H9 (cell line): ENCODE data around the gene CKS1B. TPM values are rescaled to one million over a fixed set of nuclear protein-coding genes. Genes with fewer than 3 reads are reported as not detected.

Source experiments
- DNase-seq: peaks from one replicate; pipeline ENCODE4 v3.0.0-alpha.2; 2017
- H2AFZ ChIP-seq: one replicate; pipeline ENCODE4 v1.6.1; 2013; ENCODE audit warnings: mild to moderate bottlenecking, low read length, control low read depth, moderate library complexity
- H2AK5ac ChIP-seq: 2 replicates; pipeline ENCODE4 v1.6.1; 2013; ENCODE audit warnings: low read length, control low read depth, mixed read lengths; ENCODE audit not compliant: insufficient read length
- H2BK120ac ChIP-seq: one replicate; pipeline ENCODE4 v1.6.1; 2013; ENCODE audit warnings: low read depth, mild to moderate bottlenecking, low read length, control low read depth, inconsistent platforms; ENCODE audit not compliant: poor library complexity, severe bottlenecking
- H2BK12ac ChIP-seq: 2 replicates; pipeline ENCODE4 v1.6.1; 2013; ENCODE audit warnings: low read length, control low read depth, mixed read lengths, low read depth; ENCODE audit not compliant: insufficient read length
- H2BK15ac ChIP-seq: 2 replicates; pipeline ENCODE4 v1.6.1; 2013; ENCODE audit warnings: low read depth, low read length, control low read depth
- H2BK20ac ChIP-seq: one replicate; pipeline ENCODE4 v1.6.1; 2013; ENCODE audit warnings: low read depth, mild to moderate bottlenecking, low read length, control low read depth, inconsistent platforms; ENCODE audit not compliant: poor library complexity, severe bottlenecking
- H2BK5ac ChIP-seq: 2 replicates; pipeline ENCODE4 v1.6.1; 2013; ENCODE audit warnings: low read length, control low read depth, mixed read lengths; ENCODE audit not compliant: insufficient read length
- H3K14ac ChIP-seq: 2 replicates; pipeline ENCODE4 v1.6.1; 2013; ENCODE audit warnings: low read length, control low read depth; ENCODE audit not compliant: insufficient read depth
- H3K18ac ChIP-seq: 2 replicates; pipeline ENCODE4 v1.6.1; 2013; ENCODE audit warnings: low read depth, mild to moderate bottlenecking, mixed read lengths, low read length, control low read depth; ENCODE audit not compliant: insufficient read length
- H3K23ac ChIP-seq: 2 replicates; pipeline ENCODE4 v1.6.1; 2013; ENCODE audit warnings: low read length, control low read depth, mixed read lengths, low read depth; ENCODE audit not compliant: insufficient read length
- H3K23me2 ChIP-seq: 2 replicates; pipeline ENCODE4 v1.6.1; 2013; ENCODE audit warnings: low read depth, mild to moderate bottlenecking, mixed read lengths, low read length, control low read depth; ENCODE audit not compliant: insufficient read length, poor library complexity, severe bottlenecking
- H3K27ac ChIP-seq: 2 replicates; pipeline ENCODE4 v1.5.1; 2013; ENCODE audit warnings: low read length, control low read depth, mixed read lengths, low read depth; ENCODE audit not compliant: insufficient read length
- H3K27me3 ChIP-seq: 2 replicates; pipeline ENCODE4 v1.6.1; 2013; ENCODE audit warnings: low read length, control low read depth, inconsistent platforms; ENCODE audit not compliant: insufficient read depth
- H3K4ac ChIP-seq: 2 replicates; pipeline ENCODE4 v1.6.1; 2013; ENCODE audit warnings: low read depth, mild to moderate bottlenecking, control low read depth, inconsistent platforms, low read length, moderate library complexity
- H3K4me1 ChIP-seq: 2 replicates; pipeline ENCODE4 v1.6.1; 2013; ENCODE audit warnings: low read length, control low read depth, inconsistent platforms; ENCODE audit not compliant: insufficient read depth
- H3K4me2 ChIP-seq: 2 replicates; pipeline ENCODE4 v1.6.1; 2013; ENCODE audit warnings: low read length, control low read depth, mixed read lengths; ENCODE audit not compliant: insufficient read length, insufficient read depth
- H3K56ac ChIP-seq: 2 replicates; pipeline ENCODE4 v1.6.1; 2013; ENCODE audit warnings: low read depth, mild to moderate bottlenecking, mixed read lengths, low read length, control low read depth; ENCODE audit not compliant: insufficient read length
- H3K79me1 ChIP-seq: 2 replicates; pipeline ENCODE4 v1.6.1; 2013; ENCODE audit warnings: low read depth, mild to moderate bottlenecking, moderate library complexity, low read length, control low read depth, inconsistent platforms; ENCODE audit not compliant: insufficient read depth, poor library complexity, severe bottlenecking
- H3K79me2 ChIP-seq: 2 replicates; pipeline ENCODE4 v1.6.1; 2013; ENCODE audit warnings: low read length, control low read depth, inconsistent platforms; ENCODE audit not compliant: insufficient read depth
- H3K9ac ChIP-seq: 2 replicates; pipeline ENCODE4 v1.6.1; 2013; ENCODE audit warnings: low read length, control low read depth, mixed read lengths; ENCODE audit not compliant: insufficient read length; ENCODE audit errors: extremely low read depth
- H3K9me3 ChIP-seq: one replicate; pipeline ENCODE4 v1.6.1; 2013; ENCODE audit warnings: low read depth, low read length, inconsistent platforms; ENCODE audit not compliant: control insufficient read depth
- H3T11ph ChIP-seq: one replicate; pipeline ENCODE4 v1.6.1; 2013; ENCODE audit warnings: mild to moderate bottlenecking, low read length, control low read depth, inconsistent platforms
- H4K20me1 ChIP-seq: one replicate; pipeline ENCODE4 v1.6.1; 2013; ENCODE audit not compliant: control insufficient read depth, insufficient read length, insufficient read depth
- H4K5ac ChIP-seq: 2 replicates; pipeline ENCODE4 v1.6.1; 2013; ENCODE audit warnings: low read depth, mild to moderate bottlenecking, mixed read lengths, low read length, control low read depth; ENCODE audit not compliant: insufficient read length
- H4K8ac ChIP-seq: replicated peaks from 2 replicates; pipeline ENCODE4 v1.6.1; 2013; ENCODE audit warnings: low read length, control low read depth, mixed read lengths, low read depth; ENCODE audit not compliant: insufficient read length
- H4K91ac ChIP-seq: 2 replicates; pipeline ENCODE4 v1.6.1; 2013; ENCODE audit warnings: low read depth, mild to moderate bottlenecking, moderate library complexity, mixed read lengths, low read length, control low read depth; ENCODE audit not compliant: insufficient read length
- H3K27ac Mint-ChIP-seq, 3 experiments: 2 replicates in 2 of 3; 3 replicates in 1 of 3; pipeline ENCODE4 v1.8.0; 2020 to 2021; ENCODE audit warnings: mixed read lengths in 3 of 3, mild to moderate bottlenecking in 1 of 3, moderate library complexity in 1 of 3
- H3K27me3 Mint-ChIP-seq: 2 replicates; pipeline ENCODE4 v1.8.0; 2021; ENCODE audit warnings: low read depth, mild to moderate bottlenecking, moderate library complexity, mixed read lengths
- H3K36me3 Mint-ChIP-seq, 3 experiments: 2 replicates in 2 of 3; 3 replicates in 1 of 3; pipeline ENCODE4 v1.8.0; 2020 to 2021; ENCODE audit warnings: low read depth in 3 of 3, mixed read lengths in 3 of 3; ENCODE audit not compliant: insufficient read depth in 1 of 3
- H3K4me1 Mint-ChIP-seq, 2 experiments: 2 replicates each; pipeline ENCODE4 v1.8.0; 2020; ENCODE audit warnings: mixed read lengths in 2 of 2
- H3K4me3 Mint-ChIP-seq, 2 experiments: 2 replicates in 1 of 2; 3 replicates in 1 of 2; pipeline ENCODE4 v1.8.0; 2020 to 2021; ENCODE audit warnings: mild to moderate bottlenecking in 2 of 2, mixed read lengths in 2 of 2, moderate library complexity in 1 of 2
- H3K9me3 Mint-ChIP-seq, 2 experiments: 2 replicates in 1 of 2; 3 replicates in 1 of 2; pipeline ENCODE4 v1.8.0; 2020; ENCODE audit warnings: mild to moderate bottlenecking in 2 of 2, mixed read lengths in 2 of 2, moderate library complexity in 1 of 2
- CTCF ChIP-seq: fragments of 200-600 bp; sonication (generic); conservative IDR thresholded peaks from 3 replicates; pipeline ENCODE4 v1.8.0; 2021; ENCODE audit warnings: antibody characterized with exemption, mild to moderate bottlenecking
- WGBS: extraction: QIAGEN DNeasy Blood & Tissue Kit; methylation state at CpG from one replicate; pipeline ENCODE4 v1.1.7; 2013; ENCODE audit warnings: missing lambda C conversion rate, low lambda C conversion rate, mixed read lengths; ENCODE audit not compliant: insufficient read length; ENCODE audit errors: extremely low coverage; 5-methylcytosine and 5-hydroxymethylcytosine counted together
- total RNA-seq: library from RNA; stranded (reverse); gene quantifications from 2 replicates; pipeline ENCODE4 v1.2.1, GENCODE V29; 2021

Gene CKS1B
- total RNA-seq, 1 experiment from 2014 or later: 279 TPM

DNA sequence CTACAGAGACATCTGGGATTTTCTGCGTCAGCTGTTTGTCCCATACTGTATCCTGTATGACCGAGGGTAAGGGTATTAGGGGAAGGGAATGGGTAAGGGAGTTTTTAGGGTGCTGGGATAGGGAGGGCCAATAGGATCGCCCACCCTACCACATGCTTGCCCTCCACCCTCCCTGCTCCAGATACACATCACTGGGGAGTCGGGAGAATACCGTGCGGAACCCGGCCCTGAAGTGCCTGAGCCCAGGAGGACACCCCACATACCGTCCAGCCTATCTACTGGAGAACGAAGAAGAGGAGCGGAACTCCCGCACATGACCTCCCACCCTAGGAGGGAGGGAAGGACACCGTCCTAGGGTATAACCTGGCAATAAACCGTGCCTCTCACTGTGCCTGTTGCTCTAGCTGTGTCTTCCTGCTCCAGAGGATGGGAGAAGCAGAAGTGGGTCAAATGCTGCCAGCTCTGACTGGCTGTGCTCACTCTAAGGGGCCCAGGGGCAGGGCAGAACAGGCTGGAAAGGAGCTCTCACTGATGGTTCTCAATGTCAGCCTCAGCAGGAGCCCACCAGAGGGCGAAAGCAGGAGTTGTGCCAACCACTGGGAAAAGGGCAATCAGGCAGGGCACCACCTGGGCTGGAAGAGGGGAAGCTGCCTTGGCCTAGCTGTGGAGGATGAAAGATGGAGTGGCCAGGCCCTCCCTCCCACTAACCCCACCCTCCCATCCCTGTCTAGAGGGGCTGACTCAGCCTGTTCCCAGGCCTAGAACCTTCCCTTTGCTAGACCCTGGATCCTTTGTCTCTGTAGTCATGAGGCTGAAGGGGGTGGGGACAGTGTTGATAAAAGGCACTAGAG, 18.5 kb downstream of the CKS1B start:
- Histone ChIP-seq H2AK5ac (no peak overlapping the region), H3K4ac (no peak overlapping the region), H3K79me1 (peaks cover 1% of the 10 kb centered on the region), H3K9me3 (no peaks in the 10 kb centered on the region), H3K27ac (no peak overlapping the region), H3K23me2 (no peaks in the 10 kb centered on the region), H4K8ac (no peak overlapping the region), H3K27me3 (no peaks in the 10 kb centered on the region), H4K20me1 (no peaks in the 10 kb centered on the region), H2AFZ (no peak overlapping the region), H3K4me2 (no peak overlapping the region), H3K79me2 (no peaks in the 10 kb centered on the region), H3K4me1 (no peaks in the 10 kb centered on the region; the same call in 1 of the 2 replicates), H3K18ac (no peak overlapping the region), H3K23ac (no peak overlapping the region), H2BK120ac (no peak overlapping the region), H3T11ph (no peak overlapping the region), H2BK5ac (no peak overlapping the region), H3K14ac (no peak overlapping the region; the same call in 1 of the 2 replicates), H4K91ac (no peak overlapping the region), H2BK20ac (no peak overlapping the region), H3K9ac (no peak overlapping the region), H2BK12ac (no peak overlapping the region), H2BK15ac (no peak overlapping the region), H3K56ac (no peak overlapping the region), H4K5ac (no peak overlapping the region)
- H3K4me3 Mint-ChIP-seq: no peak overlapping the region
- peak; percentile 62 for DNase-seq
- no CpG with 5 or more reads among the region's 14 CpGs for WGBS
- peaks cover 3% of the 10 kb centered on the region for H3K27me3 Mint-ChIP-seq
- TF ChIP-seq CTCF: peak; percentile 44; the same call in 2 of the 3 replicates
- no peaks in the 10 kb centered on the region; a peak in 1 of 5 replicates for H3K9me3 Mint-ChIP-seq
- H3K36me3 Mint-ChIP-seq: peaks cover 24 to 36% (median 33%) of the 10 kb centered on the region in 3 experiments
- peak overlapping the region; percentile 53 to 80 (median 65); a peak in 4 of 7 replicates for H3K27ac Mint-ChIP-seq
- H3K4me1 Mint-ChIP-seq: peaks cover 8 to 15% of the 10 kb centered on the region in 2 experiments; a peak in 3 of 4 replicates
